ENCODE measurements around the gene SFTA2. TPM values are rescaled to one million over a fixed set of nuclear protein-coding genes. Genes with fewer than 3 reads are reported as not detected.
A peak's percentile ranks its signal among the peaks of the same experiment; 100 is the strongest.
"Not testable (repeated sequence)": the region's sequence is repeated elsewhere in the genome, so short reads cannot be mapped to it uniquely, and the experiment has no call there.

SFTA2 gene
- total RNA-seq, 4 donors from 2014 or later, result not detected

DNA sequence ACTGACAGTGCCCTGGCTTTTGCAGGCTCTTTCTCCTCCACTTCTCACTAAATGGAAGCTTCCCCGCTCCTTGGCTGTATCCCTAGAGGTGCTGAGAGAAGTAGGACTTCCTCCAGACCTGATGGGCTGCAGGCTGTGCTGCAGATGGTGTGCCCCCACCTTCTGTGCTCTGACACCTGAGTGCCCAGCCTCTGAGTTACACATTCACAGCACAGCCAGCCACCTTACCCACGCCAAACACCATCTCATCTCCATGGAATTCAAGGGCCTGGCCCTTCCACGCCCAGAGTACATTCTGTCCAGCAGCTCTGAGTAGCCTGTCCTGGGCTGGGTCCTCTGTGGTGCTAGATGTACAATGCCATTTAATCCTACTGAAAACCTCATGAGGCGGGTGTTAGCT is 5.3 kb downstream of the SFTA2 start:
- intact Hi-C loops (cut with DNase I; ENCODE audit: low total_unique reads), result no loop called here

DNA sequence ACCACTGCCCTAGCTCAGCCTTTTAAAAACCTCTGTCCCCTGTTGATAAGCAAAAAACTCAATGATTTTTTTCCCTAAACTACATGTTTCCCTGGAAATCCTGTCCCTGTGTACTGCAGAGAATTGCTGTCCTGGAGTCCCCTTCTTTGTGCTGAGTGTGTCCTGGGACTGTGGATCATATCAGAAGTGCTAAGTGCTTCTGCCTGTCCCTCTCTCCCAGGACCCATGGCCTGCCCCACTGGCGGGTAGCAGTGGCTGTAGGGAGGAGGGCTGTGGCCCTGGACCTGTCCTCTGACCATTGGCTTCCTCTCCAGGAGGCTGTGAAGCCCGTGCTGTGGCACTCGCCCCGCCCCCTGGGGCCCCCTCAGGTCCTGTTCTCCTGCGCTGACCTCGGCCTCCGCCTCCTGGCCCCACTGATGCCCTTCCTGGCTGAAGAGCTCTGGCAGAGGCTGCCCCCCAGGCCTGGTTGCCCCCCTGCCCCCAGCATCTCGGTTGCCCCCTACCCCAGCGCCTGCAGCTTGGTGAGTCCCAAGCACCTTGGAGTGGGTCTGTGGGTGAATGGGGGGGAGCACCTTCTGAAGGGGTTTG is 7.8 kb downstream of the SFTA2 start:
- H3K4me3 ChIP-seq; in situ Hi-C loops (cut with MboI; ENCODE audit: low pct_ligation_motif_present in 1 of 4, low pct_unique_long_range_greater_than_20kb in 1 of 4, low sequenced_read_pairs in 3 of 4); DNase-seq; H3K9me3 ChIP-seq; H3K4me1 ChIP-seq; intact Hi-C loops (cut with DNase I; ENCODE audit: low total_unique reads); H3K27ac ChIP-seq; H3K27me3 ChIP-seq: not testable (repeated sequence)
- peaks cover 0 to 32% (median 15%) of the 10 kb centered on the region in 4 donors for H3K36me3 ChIP-seq
- WGBS, 2 donors (ENCODE audit: low coverage in 1 of 2), result 93% methylated on average over 7 of the region's 9 CpGs; no CpG with 5 or more reads in 1 of the 2 donors

More for the DNA sequence above, 5.3 kb downstream of the SFTA2 start:
- peaks cover 0 to 6% of the 10 kb centered on the region in 2 donors for H3K9me3 ChIP-seq
- H3K4me3 ChIP-seq, result no peak overlapping the region
- H3K36me3 ChIP-seq, result peaks cover 0 to 18% (median 6%) of the 10 kb centered on the region in 4 donors
- WGBS, 2 donors (ENCODE audit: low coverage in 1 of 2), result 75 to 100% methylated on average over 1 to 4 of the region's 4 CpGs
- in situ Hi-C loops (cut with MboI; ENCODE audit: low pct_ligation_motif_present in 1 of 4, low pct_unique_long_range_greater_than_20kb in 1 of 4, low sequenced_read_pairs in 3 of 4), result loop anchor here in 1 of 4 donors (25.0 kb wide), 1 partner anchor 136 kb away; no protein-coding TSS in a partner anchor
- no peaks in the 10 kb centered on the region for H3K4me1 ChIP-seq
- TF ChIP-seq EP300 (IDR thresholded peaks at IDR 0.05; ENCODE audit: low read depth) (no peak), POLR2A (IDR thresholded peaks at IDR 0.05) (peak; percentile 9)
- H3K27ac ChIP-seq, result peak overlapping the region in 1 of 4 donors; percentile 4
- H3K27me3 ChIP-seq, result no peaks in the 10 kb centered on the region
- peak; percentile 42 for DNase-seq

DNA sequence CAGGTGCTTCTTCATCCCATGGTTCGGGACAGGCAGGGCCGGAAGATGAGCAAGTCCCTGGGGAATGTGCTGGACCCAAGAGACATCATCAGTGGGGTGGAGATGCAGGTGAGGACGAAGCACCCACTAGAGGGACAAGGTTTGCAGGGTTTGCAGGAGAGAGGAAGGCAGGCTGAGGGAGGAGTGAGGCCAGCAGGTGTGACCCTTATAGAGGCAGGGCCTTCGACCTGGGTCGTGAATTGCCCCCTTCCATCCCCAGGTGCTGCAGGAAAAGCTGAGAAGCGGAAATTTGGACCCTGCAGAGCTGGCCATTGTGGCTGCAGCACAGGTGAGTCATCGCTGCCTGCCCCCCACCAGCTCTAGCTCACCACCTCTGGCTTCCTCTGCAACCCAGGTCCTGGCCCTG is 9.5 kb downstream of the SFTA2 start:
- no peak for TF ChIP-seq POLR2AphosphoS5 (IDR thresholded peaks at IDR 0.05)
- TF ChIP-seq EP300 (IDR thresholded peaks at IDR 0.05; ENCODE audit: low read depth), result no peak
- no peak for TF ChIP-seq POLR2A (IDR thresholded peaks at IDR 0.05)
- no peak overlapping the region for H3K27ac ChIP-seq
- H3K27me3 ChIP-seq, result no peaks in the 10 kb centered on the region
- no peaks in the 10 kb centered on the region for H3K9me3 ChIP-seq
- in situ Hi-C loops (cut with MboI; ENCODE audit: low pct_ligation_motif_present in 1 of 4, low pct_unique_long_range_greater_than_20kb in 1 of 4, low sequenced_read_pairs in 3 of 4) (no loop called here), intact Hi-C loops (cut with DNase I; ENCODE audit: low total_unique reads) (no loop called here)
- H3K36me3 ChIP-seq, result peaks cover 0 to 38% (median 16%) of the 10 kb centered on the region in 4 donors
- DNase-seq, result no peak
- WGBS, 2 donors (ENCODE audit: low coverage in 1 of 2), result 85% methylated on average over 7 of the region's 7 CpGs; no CpG with 5 or more reads in 1 of the 2 donors
- H3K4me1 ChIP-seq, result no peaks in the 10 kb centered on the region
- no peak overlapping the region for H3K4me3 ChIP-seq

DNA sequence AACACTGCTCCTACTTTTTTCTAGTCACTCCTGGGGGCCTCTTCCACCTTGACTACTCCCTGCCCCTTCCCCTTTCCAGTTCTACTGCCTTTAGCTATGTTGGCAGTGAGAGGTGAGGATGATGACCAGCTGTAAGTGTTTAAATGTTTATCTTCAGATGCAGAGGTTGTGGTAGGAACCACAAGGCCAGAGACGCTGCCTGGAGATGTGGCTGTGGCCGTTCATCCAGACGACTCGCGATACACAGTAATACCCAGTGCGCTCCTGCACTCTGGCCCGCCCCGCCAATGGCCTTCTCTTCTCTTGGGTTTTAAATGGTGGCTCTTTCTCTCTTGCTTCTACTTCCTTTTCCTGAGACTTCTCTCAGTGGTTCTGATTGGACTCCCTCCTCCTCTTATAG is 13.3 kb downstream of the SFTA2 start:
- Histone ChIP-seq H3K9me3 (no peaks in the 10 kb centered on the region), H3K4me3 (no peak overlapping the region), H3K27me3 (no peaks in the 10 kb centered on the region), H3K36me3 (peaks cover 0 to 32% (median 15%) of the 10 kb centered on the region in 4 donors), H3K4me1 (peaks cover 9 to 18% (median 13%) of the 10 kb centered on the region in 4 donors), H3K27ac (no peak overlapping the region)
- TF ChIP-seq, protein P1, sequence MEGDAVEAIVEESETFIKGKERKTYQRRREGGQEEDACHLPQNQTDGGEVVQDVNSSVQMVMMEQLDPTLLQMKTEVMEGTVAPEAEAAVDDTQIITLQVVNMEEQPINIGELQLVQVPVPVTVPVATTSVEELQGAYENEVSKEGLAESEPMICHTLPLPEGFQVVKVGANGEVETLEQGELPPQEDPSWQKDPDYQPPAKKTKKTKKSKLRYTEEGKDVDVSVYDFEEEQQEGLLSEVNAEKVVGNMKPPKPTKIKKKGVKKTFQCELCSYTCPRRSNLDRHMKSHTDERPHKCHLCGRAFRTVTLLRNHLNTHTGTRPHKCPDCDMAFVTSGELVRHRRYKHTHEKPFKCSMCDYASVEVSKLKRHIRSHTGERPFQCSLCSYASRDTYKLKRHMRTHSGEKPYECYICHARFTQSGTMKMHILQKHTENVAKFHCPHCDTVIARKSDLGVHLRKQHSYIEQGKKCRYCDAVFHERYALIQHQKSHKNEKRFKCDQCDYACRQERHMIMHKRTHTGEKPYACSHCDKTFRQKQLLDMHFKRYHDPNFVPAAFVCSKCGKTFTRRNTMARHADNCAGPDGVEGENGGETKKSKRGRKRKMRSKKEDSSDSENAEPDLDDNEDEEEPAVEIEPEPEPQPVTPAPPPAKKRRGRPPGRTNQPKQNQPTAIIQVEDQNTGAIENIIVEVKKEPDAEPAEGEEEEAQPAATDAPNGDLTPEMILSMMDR (IDR thresholded peaks at IDR 0.05), result no peak
- TF ChIP-seq EP300 (IDR thresholded peaks at IDR 0.05; ENCODE audit: low read depth) (no peak), POLR2AphosphoS5 (IDR thresholded peaks at IDR 0.05) (no peak), POLR2A (IDR thresholded peaks at IDR 0.05) (no peak)
- DNase-seq, result no peak
- in situ Hi-C loops (cut with MboI; ENCODE audit: low pct_ligation_motif_present in 1 of 4, low pct_unique_long_range_greater_than_20kb in 1 of 4, low sequenced_read_pairs in 3 of 4) (loop anchor here in 3 of 4 donors (5.0 to 10.0 kb wide), 2 partner anchors 156 to 159 kb away; no protein-coding TSS in a partner anchor), intact Hi-C loops (cut with DNase I; ENCODE audit: low total_unique reads) (loop anchor here (5.0 kb wide), 1 partner anchor 149 kb away; no protein-coding TSS in a partner anchor)
- 93% methylated on average over 8 of the region's 8 CpGs; no CpG with 5 or more reads in 1 of the 2 donors for WGBS, 2 donors (ENCODE audit: low coverage in 1 of 2)

DNA sequence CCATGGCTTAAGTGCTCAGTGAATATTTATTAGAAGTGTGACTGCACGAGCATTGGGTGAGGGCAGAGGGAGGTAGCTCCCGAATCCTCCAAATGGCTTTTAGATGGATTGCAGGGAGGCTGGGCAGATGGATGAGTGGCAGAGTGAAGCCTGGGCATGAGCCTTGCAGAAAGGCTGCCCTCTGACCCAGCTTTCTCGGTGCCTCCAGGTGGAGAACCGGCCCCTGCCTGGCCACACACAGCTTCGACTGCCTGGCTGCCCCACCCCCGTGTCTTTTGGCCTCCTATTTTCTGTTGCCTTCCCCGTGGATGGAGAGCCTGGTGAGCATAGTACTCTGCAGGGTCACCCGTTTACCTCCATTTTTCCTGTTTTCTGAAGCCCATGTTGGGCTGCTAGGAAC is 14.5 kb downstream of the SFTA2 start:
- in situ Hi-C loops (cut with MboI; ENCODE audit: low pct_ligation_motif_present in 1 of 4, low pct_unique_long_range_greater_than_20kb in 1 of 4, low sequenced_read_pairs in 3 of 4) (loop anchor here in 3 of 4 donors (5.0 to 10.0 kb wide), 2 partner anchors 157 to 160 kb away; no protein-coding TSS in a partner anchor), intact Hi-C loops (cut with DNase I; ENCODE audit: low total_unique reads) (loop anchor here (5.0 kb wide), 1 partner anchor 150 kb away; no protein-coding TSS in a partner anchor)
- Histone ChIP-seq H3K27me3 (no peaks in the 10 kb centered on the region), H3K9me3 (no peaks in the 10 kb centered on the region), H3K36me3 (peaks cover 0 to 26% (median 11%) of the 10 kb centered on the region in 4 donors), H3K4me3 (no peak overlapping the region), H3K4me1 (peaks cover 9 to 24% (median 17%) of the 10 kb centered on the region in 4 donors), H3K27ac (no peak overlapping the region)
- 94% methylated on average over 8 of the region's 8 CpGs; no CpG with 5 or more reads in 1 of the 2 donors for WGBS, 2 donors (ENCODE audit: low coverage in 1 of 2)
- DNase-seq, result no peak
- no peak for TF ChIP-seq EP300 (IDR thresholded peaks at IDR 0.05; ENCODE audit: low read depth)
- TF ChIP-seq POLR2A (IDR thresholded peaks at IDR 0.05), result no peak
- TF ChIP-seq, protein P1 (IDR thresholded peaks at IDR 0.05), result no peak
- no peak for TF ChIP-seq POLR2AphosphoS5 (IDR thresholded peaks at IDR 0.05)
